DND-41 (cell line): ENCODE measurements around the gene POLR2E.

Experiments used
- ATAC-seq: fragments of 200-7000 bp; cut with Tn5 transposase; 3 replicates; pipeline ENCODE4 v1.9.1; 2021; ENCODE audit warnings: low read depth; ENCODE audit not compliant: insufficient read depth
- DNase-seq: peaks from one replicate; pipeline ENCODE4 v3.0.0-alpha.2; 2020
- H2AFZ ChIP-seq: 2 replicates; pipeline ENCODE4 v1.6.0; 2012; ENCODE audit warnings: low read depth, low read length
- H3K27ac ChIP-seq: 2 replicates; pipeline ENCODE4 v1.5.1; 2012; ENCODE audit warnings: low read length, inconsistent platforms
- H3K27me3 ChIP-seq: fragments of 200-600 bp; sonication (generic); 2 replicates; pipeline ENCODE4 v1.6.0; 2012; ENCODE audit warnings: low read length, mild to moderate bottlenecking, inconsistent platforms; ENCODE audit not compliant: insufficient read depth, poor library complexity
- H3K36me3 ChIP-seq: 2 replicates; pipeline ENCODE4 v1.5.1; 2012; ENCODE audit warnings: low read length, inconsistent platforms; ENCODE audit not compliant: insufficient read depth
- H3K4me1 ChIP-seq: 2 replicates; pipeline ENCODE4 v1.5.1; 2012; ENCODE audit warnings: mild to moderate bottlenecking, low read length; ENCODE audit not compliant: insufficient read depth
- H3K4me2 ChIP-seq: 2 replicates; pipeline ENCODE4 v1.6.0; 2012; ENCODE audit warnings: mild to moderate bottlenecking, moderate library complexity, low read length, inconsistent platforms; ENCODE audit not compliant: insufficient read depth
- H3K4me3 ChIP-seq, 2 experiments: fragments of 200-600 bp in 1 of 2; shearing (Covaris generic) in 1 of 2; 2 replicates each; pipeline ENCODE4 v1.5.1; 2012 to 2016; ENCODE audit warnings: inconsistent platforms in 2 of 2, low read length in 2 of 2, mild to moderate bottlenecking in 2 of 2, low read depth in 1 of 2, moderate library complexity in 1 of 2
- H3K79me2 ChIP-seq: 2 replicates; pipeline ENCODE4 v1.6.0; 2012; ENCODE audit warnings: low read length, inconsistent platforms; ENCODE audit not compliant: insufficient read depth
- H3K9ac ChIP-seq: 2 replicates; pipeline ENCODE4 v1.6.0; 2012; ENCODE audit warnings: low read depth, mild to moderate bottlenecking, inconsistent platforms, low read length, moderate library complexity
- H3K9me3 ChIP-seq: 2 replicates; pipeline ENCODE4 v1.5.1; 2012; ENCODE audit warnings: low read length, moderate library complexity, mild to moderate bottlenecking, inconsistent platforms; ENCODE audit not compliant: insufficient read depth, severe bottlenecking
- H4K20me1 ChIP-seq: 2 replicates; pipeline ENCODE4 v1.6.0; 2012; ENCODE audit warnings: low read length; ENCODE audit not compliant: insufficient read depth
- EZH2 ChIP-seq: IDR thresholded peaks from 3 replicates; pipeline ENCODE4 v1.6.1; 2012; ENCODE audit warnings: borderline replicate concordance, low read depth, mild to moderate bottlenecking, moderate library complexity, low read length, inconsistent platforms; ENCODE audit not compliant: severe bottlenecking
- TF ChIP-seq, protein P1 (sequence below): IDR thresholded peaks from 2 replicates; pipeline ENCODE4 v1.5.1; 2012; ENCODE audit warnings: borderline replicate concordance, low read length, moderate library complexity, mild to moderate bottlenecking; ENCODE audit not compliant: poor library complexity, severe bottlenecking; ENCODE audit errors: extremely low read depth

The POLR2E gene

DNA sequence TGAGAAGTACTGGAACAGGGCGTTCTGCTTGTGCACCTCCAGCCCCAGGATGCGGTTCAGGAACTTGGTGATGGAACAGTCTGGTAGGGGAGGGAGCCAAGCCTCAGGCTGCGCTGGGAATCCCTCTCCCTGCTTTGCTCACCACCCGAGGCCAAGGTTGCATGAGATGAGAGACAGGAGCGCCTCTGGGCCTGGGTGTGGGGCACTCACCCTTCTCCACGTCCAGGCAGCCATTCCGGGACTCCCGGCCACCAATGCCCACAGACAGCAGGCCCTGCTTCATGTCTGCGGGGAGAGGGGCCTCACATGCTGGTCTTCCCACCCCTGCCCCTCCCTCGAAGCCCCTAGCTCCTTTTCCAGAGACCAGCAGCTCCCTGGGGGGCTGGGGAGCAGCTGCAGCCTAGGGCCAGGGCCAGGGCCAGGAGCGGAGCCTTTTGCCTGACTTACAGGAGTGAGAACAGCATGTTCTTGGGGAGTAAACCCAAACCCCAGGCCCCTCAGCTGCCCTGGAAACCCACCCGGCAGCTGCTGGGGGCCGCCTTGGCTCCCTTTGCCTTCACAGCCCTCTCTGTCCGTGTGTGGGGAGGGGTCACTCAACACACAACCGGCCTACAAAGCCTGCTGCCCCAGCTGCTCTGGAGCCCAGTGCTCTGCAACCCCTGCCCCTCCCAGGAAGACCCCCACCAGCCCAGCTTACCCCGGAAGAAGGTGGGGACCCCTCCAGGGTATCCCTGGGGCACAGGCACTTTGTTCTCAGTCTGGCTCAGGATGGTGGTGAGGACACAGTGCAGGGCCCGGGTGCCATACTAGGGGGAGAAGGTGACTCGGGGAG is 15.8 kb upstream of the POLR2E start:
- H3K4me2 ChIP-seq, result no peak overlapping the region
- peaks cover 18% of the 10 kb centered on the region for H4K20me1 ChIP-seq
- no peak overlapping the region for H3K27ac ChIP-seq
- peaks cover 9% of the 10 kb centered on the region; the same call in 1 of the 2 replicates for H3K4me1 ChIP-seq
- no peaks in the 10 kb centered on the region for H3K9me3 ChIP-seq
- TF ChIP-seq EZH2, result no peak
- TF ChIP-seq, protein P1, sequence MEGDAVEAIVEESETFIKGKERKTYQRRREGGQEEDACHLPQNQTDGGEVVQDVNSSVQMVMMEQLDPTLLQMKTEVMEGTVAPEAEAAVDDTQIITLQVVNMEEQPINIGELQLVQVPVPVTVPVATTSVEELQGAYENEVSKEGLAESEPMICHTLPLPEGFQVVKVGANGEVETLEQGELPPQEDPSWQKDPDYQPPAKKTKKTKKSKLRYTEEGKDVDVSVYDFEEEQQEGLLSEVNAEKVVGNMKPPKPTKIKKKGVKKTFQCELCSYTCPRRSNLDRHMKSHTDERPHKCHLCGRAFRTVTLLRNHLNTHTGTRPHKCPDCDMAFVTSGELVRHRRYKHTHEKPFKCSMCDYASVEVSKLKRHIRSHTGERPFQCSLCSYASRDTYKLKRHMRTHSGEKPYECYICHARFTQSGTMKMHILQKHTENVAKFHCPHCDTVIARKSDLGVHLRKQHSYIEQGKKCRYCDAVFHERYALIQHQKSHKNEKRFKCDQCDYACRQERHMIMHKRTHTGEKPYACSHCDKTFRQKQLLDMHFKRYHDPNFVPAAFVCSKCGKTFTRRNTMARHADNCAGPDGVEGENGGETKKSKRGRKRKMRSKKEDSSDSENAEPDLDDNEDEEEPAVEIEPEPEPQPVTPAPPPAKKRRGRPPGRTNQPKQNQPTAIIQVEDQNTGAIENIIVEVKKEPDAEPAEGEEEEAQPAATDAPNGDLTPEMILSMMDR, result no peak
- no peak overlapping the region for H2AFZ ChIP-seq
- H3K9ac ChIP-seq, result no peak overlapping the region
- no peak for DNase-seq
- H3K4me3 ChIP-seq, result no peak overlapping the region
- no peaks in the 10 kb centered on the region for H3K27me3 ChIP-seq
- no peak for ATAC-seq
- peaks cover 7% of the 10 kb centered on the region for H3K79me2 ChIP-seq
- H3K36me3 ChIP-seq, result peaks cover 65% of the 10 kb centered on the region

DNA sequence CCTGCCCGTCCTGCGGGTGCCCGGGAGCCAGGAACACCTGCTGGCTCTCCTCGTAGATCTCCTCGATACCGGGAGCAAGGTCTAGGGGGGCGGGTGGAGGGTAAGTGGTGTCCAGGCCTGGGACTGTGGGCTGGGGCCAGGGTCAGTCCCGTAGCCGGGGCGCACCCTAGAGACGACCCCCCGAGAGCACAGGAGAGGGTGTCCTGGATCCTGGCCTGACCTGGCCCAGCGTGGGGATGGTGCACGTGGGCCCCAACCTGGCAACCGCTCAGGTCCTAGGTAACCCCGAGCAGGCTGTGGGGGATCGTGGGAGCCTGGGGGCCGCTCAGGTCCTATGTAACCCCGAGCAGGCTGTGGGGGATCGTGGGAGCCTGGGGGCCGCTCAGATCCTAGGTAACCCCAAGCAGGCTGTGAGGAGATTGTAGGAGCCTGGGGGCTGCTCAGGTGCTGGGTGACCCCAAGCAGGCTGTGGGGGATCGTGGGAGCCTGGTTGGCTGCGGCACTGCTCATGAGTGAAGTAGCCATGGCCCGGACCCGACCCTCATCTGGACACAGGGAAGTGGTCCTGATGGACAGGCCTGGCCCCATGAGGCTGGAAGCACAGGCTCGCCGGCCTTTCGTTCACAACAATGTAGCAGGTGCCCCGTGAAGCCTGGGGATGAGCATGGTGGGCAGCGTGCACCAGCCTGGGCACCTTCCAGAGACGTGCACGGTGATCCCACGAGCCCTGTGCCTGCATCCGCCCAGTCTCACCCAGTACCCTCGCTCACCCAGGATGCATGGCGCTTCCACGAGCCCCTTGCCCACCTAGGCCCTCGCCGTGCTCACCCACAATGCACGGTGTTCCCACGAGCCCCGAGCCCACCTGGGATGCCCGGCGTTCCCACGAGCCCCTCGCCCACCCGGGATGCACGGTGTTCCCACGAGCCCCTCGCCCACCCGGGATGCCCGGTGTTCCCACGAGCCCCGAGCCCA is 14.8 kb upstream of the POLR2E start:
- Histone ChIP-seq H3K9ac (no peak overlapping the region), H3K9me3 (no peaks in the 10 kb centered on the region), H3K27me3 (no peaks in the 10 kb centered on the region), H3K36me3 (peaks cover 72% of the 10 kb centered on the region), H4K20me1 (peaks cover 29% of the 10 kb centered on the region), H2AFZ (no peak overlapping the region), H3K79me2 (peaks cover 18% of the 10 kb centered on the region), H3K27ac (no peak overlapping the region), H3K4me3 (no peak overlapping the region), H3K4me1 (peaks cover 20% of the 10 kb centered on the region), H3K4me2 (no peak overlapping the region)
- DNase-seq (no peak), ATAC-seq (no peak)
- TF ChIP-seq, protein P1, result no peak
- no peak for TF ChIP-seq EZH2

DNA sequence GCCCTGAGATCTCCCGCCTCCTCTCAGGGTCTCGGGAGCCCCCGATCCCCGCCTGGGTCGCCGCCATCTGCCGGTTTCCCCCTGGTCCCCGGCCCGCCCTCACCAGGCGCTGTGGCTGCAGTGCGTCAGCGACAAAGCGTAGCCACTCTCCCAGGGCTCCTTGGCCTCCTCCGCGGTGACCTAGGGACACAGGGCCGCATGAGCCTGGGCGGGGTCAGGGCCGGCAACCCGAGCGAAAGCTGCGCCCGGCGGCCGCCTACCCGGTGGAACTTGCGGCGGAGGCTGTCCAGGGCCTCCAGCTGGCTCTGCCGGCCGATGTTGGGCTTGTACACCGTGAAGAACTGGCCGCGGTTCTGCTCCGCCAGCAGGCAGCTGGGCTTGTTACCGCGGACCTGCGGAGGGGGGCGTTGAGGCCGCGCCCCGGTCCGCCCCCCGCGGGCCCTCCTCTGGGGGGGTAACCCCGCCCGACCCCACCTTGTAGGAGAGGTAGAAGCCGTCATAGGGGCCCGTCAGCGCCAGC is 13.9 kb upstream of the POLR2E start:
- peaks cover 22% of the 10 kb centered on the region for H3K4me1 ChIP-seq
- peaks cover 26% of the 10 kb centered on the region for H3K79me2 ChIP-seq
- no peak overlapping the region for H3K4me3 ChIP-seq
- TF ChIP-seq EZH2, result no peak
- TF ChIP-seq, protein P1, result no peak
- H3K27ac ChIP-seq, result no peak overlapping the region
- peaks cover 28% of the 10 kb centered on the region for H4K20me1 ChIP-seq
- ATAC-seq, result no peak
- H3K9me3 ChIP-seq, result no peaks in the 10 kb centered on the region
- H2AFZ ChIP-seq, result no peak overlapping the region
- H3K9ac ChIP-seq, result no peak overlapping the region
- H3K4me2 ChIP-seq, result no peak overlapping the region
- no peaks in the 10 kb centered on the region for H3K27me3 ChIP-seq
- H3K36me3 ChIP-seq, result peaks cover 71% of the 10 kb centered on the region
- no peak for DNase-seq
